Upper lobe of left lung (tissue), 6 donors: ENCODE data around the gene STK25. TPM values are rescaled to one million over a fixed set of nuclear protein-coding genes. Genes with fewer than 3 reads are reported as not detected.

ENCODE experiments used
- ATAC-seq, 2 donors: fragments of 200-7000 bp; cut with Tn5 transposase; one replicate each; pipeline ENCODE4 v1.9.1; 2022; ENCODE audit warnings: mild to moderate bottlenecking in 2 of 2, moderate library complexity in 2 of 2; ENCODE audit not compliant: low FRiP score in 2 of 2
- DNase-seq, 2 donors: peaks; one replicate each; pipeline ENCODE4 v3.0.0-alpha.2; 2019 to 2020
- H3K27ac ChIP-seq, 4 donors: fragments of 200-600 bp; sonication (generic); one replicate each; pipeline ENCODE4 v1.5.1; 2016 to 2019
- H3K27me3 ChIP-seq, 4 donors: fragments of 200-600 bp; sonication (generic); one replicate each; pipeline ENCODE4 v1.5.1; 2017 to 2019
- H3K36me3 ChIP-seq, 4 donors: fragments of 200-600 bp; sonication (generic); one replicate each; pipeline ENCODE4 v1.5.1; 2016 to 2019
- H3K4me1 ChIP-seq, 4 donors: fragments of 200-600 bp; sonication (generic); one replicate each; pipeline ENCODE4 v1.5.1; 2018 to 2019
- H3K4me3 ChIP-seq, 4 donors: fragments of 200-600 bp; sonication (generic); one replicate each; pipeline ENCODE4 v1.5.1; 2017 to 2019; ENCODE audit warnings: mild to moderate bottlenecking in 2 of 4, moderate library complexity in 1 of 4
- H3K9me3 ChIP-seq, 4 donors: fragments of 200-600 bp; sonication (generic); one replicate each; pipeline ENCODE4 v1.5.1; 2018 to 2019
- CTCF ChIP-seq, 6 experiments: fragments of 450-650 bp in 4 of 6; fragments of 200-600 bp in 2 of 6; sonication (generic) in 2 of 6; IDR thresholded peaks; one replicate each; pipeline ENCODE4 v1.5.1; 2016 to 2019; ENCODE audit warnings: antibody characterized with exemption in 6 of 6
- EP300 ChIP-seq, 4 donors: sonication (generic); formaldehyde crosslinking; IDR thresholded peaks; one replicate each; pipeline ENCODE4 v1.5.1; 2017; ENCODE audit warnings: antibody characterized with exemption in 4 of 4, control low read depth in 2 of 4
- POLR2A ChIP-seq, 4 donors: fragments of 450-650 bp; IDR thresholded peaks; one replicate each; pipeline ENCODE4 v1.5.1; 2016 to 2017; ENCODE audit warnings: antibody characterized with exemption in 4 of 4, mild to moderate bottlenecking in 2 of 4
- POLR2AphosphoS5 ChIP-seq, 2 donors: sonication (generic); formaldehyde crosslinking; IDR thresholded peaks; one replicate each; pipeline ENCODE4 v1.5.1; 2017; ENCODE audit warnings: antibody characterized with exemption in 2 of 2
- WGBS, 2 donors: methylation state at CpG; one replicate each; pipeline ENCODE4 v1.1.5; 2017 to 2018; 5-methylcytosine and 5-hydroxymethylcytosine counted together
- total RNA-seq, 6 donors: library from RNA; depleted of rRNA in 4 of 6; stranded (reverse); fragments of >200 nt in 4 of 6; gene quantifications; one replicate each; pipeline versions ENCODE4 v1.1.0 to v1.2.1, GENCODE V29; 2016 to 2021
- donor health status: DM: no; HTN: no; CAD: no; lungs with moderate emphysema.
- donor health status: DM: no; HTN: yes; CAD: no; lungs with severe emphysema.

The STK25 gene
- total RNA-seq: 100 to 1,000 TPM in 5 of 6 donors, 10 to 100 TPM in 1; 97.3 to 351 (median 134) TPM

DNA sequence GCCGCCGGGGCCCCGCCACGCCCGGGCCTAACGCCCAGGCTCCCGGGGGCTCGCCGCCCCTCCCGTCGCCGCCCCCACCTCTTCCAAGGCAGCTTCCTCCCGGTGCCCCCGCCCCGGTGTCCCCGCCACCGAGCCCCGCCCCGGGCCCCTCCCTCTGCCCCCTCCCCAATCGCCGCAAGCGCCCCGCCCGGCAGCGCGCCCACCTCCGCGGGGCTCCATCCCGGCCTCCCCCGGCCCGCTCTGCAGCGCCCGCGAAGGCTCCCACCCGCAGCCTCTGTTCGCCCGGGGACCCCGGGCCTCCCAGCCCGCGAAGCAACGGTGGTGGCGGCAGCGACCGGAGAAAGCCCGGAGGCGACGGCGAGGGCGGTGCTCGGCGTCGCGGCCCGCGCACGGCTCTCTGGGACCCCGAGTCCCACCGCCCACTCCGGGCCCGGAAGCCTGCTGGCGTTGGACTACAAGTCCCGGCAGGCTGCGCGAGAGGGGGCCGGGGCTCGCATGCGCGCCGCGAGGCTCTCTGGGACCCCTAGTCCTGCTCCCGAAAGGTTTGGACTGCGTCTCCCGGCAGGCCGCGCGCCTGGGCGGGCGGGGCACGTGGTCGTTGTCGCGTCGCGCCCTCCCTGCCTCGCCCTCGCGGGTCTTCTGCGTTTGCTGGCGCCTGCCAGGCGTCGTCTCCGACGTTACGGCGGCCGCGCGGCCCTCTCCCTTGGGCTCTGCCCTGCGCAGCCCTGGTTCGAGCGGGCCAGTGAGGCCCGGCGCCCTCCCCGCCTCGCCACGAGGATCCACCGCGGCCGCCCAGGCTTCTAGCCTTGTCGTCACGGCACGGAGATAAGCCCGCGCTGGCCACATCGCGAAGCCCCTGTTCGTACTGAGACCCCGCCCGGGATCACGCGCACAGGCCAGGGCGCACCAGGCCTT is at the start of gene STK25:
TSS of gene STK25 (minus strand) at position 345 of the 915 bp plus-strand sequence. CDS start 549 bp downstream, outside the sequence.
- H3K27me3 ChIP-seq: no peaks in the 10 kb centered on the region
- TF ChIP-seq POLR2A (IDR thresholded peaks at IDR 0.05) (peak in 3 of 4 donors; percentile 53 to 78 (median 68)), POLR2AphosphoS5 (IDR thresholded peaks at IDR 0.05) (peak; percentile 62 to 85), EP300 (IDR thresholded peaks at IDR 0.05) (no peak), CTCF (IDR thresholded peaks at IDR 0.05) (peak in 1 of 6 experiments; percentile 19)
- peak within 1 kb of the TSS; percentile 75 to 92 (median 88) for H3K27ac ChIP-seq
- H3K4me3 ChIP-seq: peak within 1 kb of the TSS; percentile 73 to 95 (median 90)
- H3K4me1 ChIP-seq: peaks cover 15 to 38% (median 33%) of the 10 kb centered on the region in 4 donors
- WGBS, 2 donors: 0% methylated on average over 19 to 40 of the region's 122 CpGs
- no peaks in the 10 kb centered on the region for H3K36me3 ChIP-seq
- peak; percentile 98 to 100 for DNase-seq
- H3K9me3 ChIP-seq: no peaks in the 10 kb centered on the region
- peak; percentile 97 to 98 for ATAC-seq

- TF ChIP-seq POLR2A (IDR thresholded peaks at IDR 0.05): no peak
- TF ChIP-seq POLR2AphosphoS5 (IDR thresholded peaks at IDR 0.05): no peak
- TF ChIP-seq EP300 (IDR thresholded peaks at IDR 0.05): no peak
- TF ChIP-seq CTCF (IDR thresholded peaks at IDR 0.05): no peak
- no peaks in the 10 kb centered on the region for H3K36me3 ChIP-seq
- H3K27ac ChIP-seq: no peak overlapping the region
- DNase-seq: no peak
- no peak for ATAC-seq
- peaks cover 22 to 63% (median 47%) of the 10 kb centered on the region in 4 donors for H3K4me1 ChIP-seq
- H3K9me3 ChIP-seq: no peaks in the 10 kb centered on the region
- no peak overlapping the region for H3K4me3 ChIP-seq
- H3K27me3 ChIP-seq: peaks cover 0 to 10% (median 0%) of the 10 kb centered on the region in 4 donors
Measured at GRCh38 chr2:241556746-241557145, 48.4 kb upstream of the STK25 start.

- no peak for TF ChIP-seq CTCF (IDR thresholded peaks at IDR 0.05)
- TF ChIP-seq POLR2A (IDR thresholded peaks at IDR 0.05): no peak
- TF ChIP-seq POLR2AphosphoS5 (IDR thresholded peaks at IDR 0.05): no peak
- TF ChIP-seq EP300 (IDR thresholded peaks at IDR 0.05): no peak
- no peak for ATAC-seq
- WGBS, 2 donors: 34 to 50% methylated on average over 3 of the region's 3 CpGs
- Histone ChIP-seq H3K27ac (peak overlapping the region in 3 of 4 donors; percentile 21 to 61 (median 51)), H3K9me3 (no peaks in the 10 kb centered on the region), H3K27me3 (peaks cover 0 to 10% (median 0%) of the 10 kb centered on the region in 4 donors), H3K4me3 (no peak overlapping the region), H3K36me3 (no peaks in the 10 kb centered on the region), H3K4me1 (peaks cover 26 to 65% (median 49%) of the 10 kb centered on the region in 4 donors)
- no peak for DNase-seq
Measured at GRCh38 chr2:241555711-241556110, 47.3 kb upstream of the STK25 start.

DNA sequence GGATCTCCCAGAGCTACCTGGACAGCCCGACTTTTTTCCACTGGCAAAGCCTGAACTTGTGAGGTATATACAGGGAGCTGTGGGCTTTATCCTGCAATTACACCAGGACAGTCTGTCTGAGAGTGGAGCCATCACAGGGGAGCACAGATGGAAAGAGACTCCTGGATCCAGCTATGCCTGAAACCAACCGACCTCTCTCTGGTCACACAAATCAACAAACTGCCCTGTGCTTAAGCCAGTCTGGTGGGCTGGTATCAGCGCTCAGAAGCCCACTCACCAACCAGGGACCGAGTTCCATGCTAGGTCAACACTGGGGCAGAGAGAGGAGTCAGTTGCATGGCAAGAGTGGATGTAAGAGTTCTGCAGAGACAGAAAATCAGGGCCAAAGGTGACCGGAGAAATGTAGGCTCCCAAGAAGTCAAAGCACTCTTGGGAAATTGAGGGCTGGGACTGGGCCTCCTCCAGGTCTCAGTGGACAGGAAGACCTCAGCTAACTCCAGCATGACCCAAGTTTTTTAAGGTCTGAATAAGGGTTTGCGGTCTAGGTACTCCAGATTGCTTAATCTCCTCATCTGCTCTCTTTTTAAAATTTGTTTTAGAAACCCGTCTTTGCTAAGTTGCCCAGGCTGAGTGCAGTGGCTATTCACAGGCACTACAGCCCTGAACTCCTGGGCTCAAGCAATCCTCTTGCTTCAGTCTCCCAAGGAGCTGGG is 46.4 kb upstream of the STK25 start:
- Histone ChIP-seq H3K36me3 (no peaks in the 10 kb centered on the region), H3K27ac (peak overlapping the region in 3 of 4 donors; percentile 21 to 61 (median 51)), H3K4me1 (peaks cover 21 to 62% (median 47%) of the 10 kb centered on the region in 4 donors), H3K27me3 (peaks cover 0 to 10% (median 0%) of the 10 kb centered on the region in 4 donors), H3K9me3 (no peaks in the 10 kb centered on the region), H3K4me3 (no peak overlapping the region)
- TF ChIP-seq POLR2A (IDR thresholded peaks at IDR 0.05): no peak
- no peak for TF ChIP-seq POLR2AphosphoS5 (IDR thresholded peaks at IDR 0.05)
- TF ChIP-seq EP300 (IDR thresholded peaks at IDR 0.05): no peak
- TF ChIP-seq CTCF (IDR thresholded peaks at IDR 0.05): no peak
- ATAC-seq (no peak), DNase-seq (peak in 1 of 2 donors; percentile 69)
- WGBS, 2 donors: 74 to 85% methylated on average over 5 to 7 of the region's 7 CpGs
